ENCODE data around the gene NUFIP2.

NUFIP2 gene

GRCh38 chr17:29212094-29212631 is 81.8 kb downstream of the NUFIP2 start:
- H3K27ac ChIP-seq: peak overlapping the region in 7 of 21 experiments; percentile 7 to 69 (median 10)
- no peak overlapping the region for H3K4me3 ChIP-seq

DNA sequence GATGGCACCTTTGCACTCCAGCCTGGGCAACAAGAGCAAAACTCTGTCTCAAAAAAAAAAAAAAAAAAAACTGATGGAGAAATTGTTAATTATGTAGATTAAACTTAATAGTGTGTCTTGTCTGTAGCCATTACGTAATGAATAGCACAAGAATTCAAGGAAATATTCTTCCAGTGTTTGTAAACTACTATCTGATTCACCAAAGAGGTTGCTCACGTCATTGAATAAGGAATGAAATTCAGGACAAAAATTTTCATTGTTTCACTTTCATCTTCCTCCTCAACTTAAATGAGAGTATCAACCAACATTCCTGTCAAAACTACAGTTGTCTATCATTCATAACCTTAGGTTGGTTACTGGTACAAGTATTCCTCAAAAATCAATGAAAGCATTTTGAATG is 83.1 kb downstream of the NUFIP2 start:
- Histone ChIP-seq H3K27ac (no peak overlapping the region), H3K4me3 (no peak overlapping the region)

GRCh38 chr17:29209073-29209472 is 84.9 kb downstream of the NUFIP2 start:
- H3K27ac ChIP-seq: no peak overlapping the region

DNA sequence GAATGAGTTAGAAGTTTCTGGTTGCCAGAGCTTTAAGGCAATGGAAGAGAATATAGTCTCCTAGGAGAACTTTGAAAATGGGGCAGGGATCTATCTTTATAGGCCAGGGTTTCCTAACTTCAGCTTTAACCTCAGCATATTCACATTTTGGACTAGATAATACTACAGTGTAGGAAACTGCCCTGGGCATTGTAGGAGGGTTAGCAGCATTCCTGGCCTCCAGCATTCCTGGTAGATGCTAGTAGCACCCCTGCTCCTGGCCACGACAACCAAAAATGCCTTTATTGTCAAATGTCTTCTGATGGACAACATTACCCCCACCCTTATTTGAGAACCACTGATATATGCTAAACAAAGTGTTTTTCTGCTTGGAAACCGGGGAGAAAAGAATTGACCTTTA is 86.0 kb downstream of the NUFIP2 start:
- Histone ChIP-seq H3K4me3 (no peak overlapping the region), H3K27ac (no peak overlapping the region)

More at GRCh38 chr17:29209073-29209472, 84.9 kb downstream of the NUFIP2 start:
- H3K4me3 ChIP-seq: no peak overlapping the region

Data from skin epidermis (tissue), 12 donors.